ENCODE results near the gene ABCA2.
"Not testable (repeated sequence)": the region's sequence is repeated elsewhere in the genome, so short reads cannot be mapped to it uniquely, and the experiment has no call there.

Gene ABCA2

DNA sequence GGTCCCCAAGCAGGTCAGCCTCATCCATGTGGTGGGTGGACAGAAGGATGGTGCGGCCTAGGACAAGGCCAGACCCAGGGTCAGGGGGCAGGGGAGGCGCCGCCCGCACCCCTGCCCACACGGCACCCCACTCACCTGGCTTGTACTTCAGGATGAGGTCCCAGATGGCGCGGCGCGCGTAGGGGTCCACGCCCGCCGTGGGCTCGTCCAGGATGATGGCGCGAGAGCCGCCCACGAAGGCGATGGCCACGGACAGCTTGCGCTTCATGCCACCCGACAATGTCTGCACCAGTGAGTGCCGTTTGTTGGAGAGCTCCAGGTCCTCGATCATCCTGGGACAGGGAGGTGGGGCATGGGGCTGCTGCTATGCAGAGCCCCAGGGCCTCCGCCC is 12.5 kb downstream of the ABCA2 start:
- DNase-seq = no peak

DNA sequence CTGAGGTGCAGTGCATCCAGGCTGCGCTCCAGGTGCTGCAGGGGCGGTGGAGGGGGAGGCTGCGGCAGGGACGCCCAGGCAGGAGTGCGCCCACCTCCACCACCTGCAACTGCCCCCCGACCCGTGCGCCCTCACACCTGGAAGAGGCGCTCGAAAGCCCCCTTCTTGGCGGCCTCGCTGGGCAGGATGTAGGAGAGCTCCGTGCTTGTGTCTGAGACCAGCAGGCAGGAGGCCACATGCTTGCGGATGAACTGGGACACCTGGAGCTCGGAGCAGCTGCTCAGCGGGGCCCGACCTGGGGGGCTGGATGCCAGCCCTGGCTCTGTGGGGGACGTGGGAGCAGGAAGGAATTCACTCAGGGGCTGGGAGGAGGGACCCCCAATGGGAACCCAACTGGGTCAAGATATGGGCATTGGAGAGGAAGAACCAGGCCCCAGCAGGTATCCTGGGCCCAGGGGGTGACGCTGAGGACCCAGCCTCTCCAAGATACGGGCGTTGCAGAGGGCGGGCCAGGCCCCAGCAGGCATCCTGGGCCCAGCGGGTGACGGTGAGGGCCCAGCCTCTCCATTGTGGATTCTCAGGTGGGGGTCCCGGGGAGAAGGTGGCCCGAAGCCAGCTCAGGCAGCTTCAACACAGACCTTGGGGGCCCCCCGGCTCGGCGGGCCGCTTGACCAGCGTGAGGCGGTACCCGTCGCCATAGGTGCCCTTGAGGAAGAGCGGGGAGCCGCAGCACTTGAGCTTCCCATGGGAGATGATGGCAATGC is 13.1 kb downstream of the ABCA2 start:
- no peak for DNase-seq

DNA sequence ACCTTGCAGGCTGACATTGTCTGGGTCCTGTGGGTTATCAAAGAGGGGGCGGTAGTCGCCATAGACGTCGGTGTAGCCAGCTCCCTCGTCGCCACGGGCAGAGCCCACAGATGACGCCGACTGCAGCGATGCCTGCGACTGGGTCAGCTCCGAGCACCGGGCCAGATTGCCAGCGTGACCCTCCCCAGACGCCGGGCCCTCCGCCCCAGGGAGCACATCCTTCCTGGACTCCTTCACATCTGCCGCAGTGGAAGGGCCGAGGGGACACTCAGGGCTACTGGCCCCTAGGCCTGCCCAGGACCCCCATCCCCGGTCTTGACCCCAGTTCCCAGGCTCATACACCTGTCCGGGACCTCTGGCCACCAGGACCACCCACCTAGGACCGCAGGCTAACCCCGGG is 13.9 kb downstream of the ABCA2 start:
- no peak for DNase-seq

DNA sequence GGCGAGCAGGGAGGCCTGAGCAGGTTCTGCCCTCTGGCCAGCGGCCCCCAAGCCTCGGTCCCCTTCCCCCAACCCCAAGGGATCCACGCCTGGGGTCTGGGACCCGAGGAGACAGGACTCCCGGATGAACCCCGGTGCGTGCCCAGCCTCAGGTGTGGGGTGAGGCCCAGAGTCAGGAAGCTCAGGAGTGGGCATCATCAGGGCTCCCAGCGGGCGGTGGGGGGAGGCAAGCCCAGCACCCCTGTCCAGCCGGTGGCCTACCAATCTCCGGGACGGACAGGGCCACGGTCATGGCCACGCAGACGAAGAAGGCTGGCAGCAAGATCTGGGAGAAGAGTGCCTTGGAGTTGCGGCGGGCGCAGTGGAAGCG is 14.5 kb downstream of the ABCA2 start:
- DNase-seq = no peak

DNA sequence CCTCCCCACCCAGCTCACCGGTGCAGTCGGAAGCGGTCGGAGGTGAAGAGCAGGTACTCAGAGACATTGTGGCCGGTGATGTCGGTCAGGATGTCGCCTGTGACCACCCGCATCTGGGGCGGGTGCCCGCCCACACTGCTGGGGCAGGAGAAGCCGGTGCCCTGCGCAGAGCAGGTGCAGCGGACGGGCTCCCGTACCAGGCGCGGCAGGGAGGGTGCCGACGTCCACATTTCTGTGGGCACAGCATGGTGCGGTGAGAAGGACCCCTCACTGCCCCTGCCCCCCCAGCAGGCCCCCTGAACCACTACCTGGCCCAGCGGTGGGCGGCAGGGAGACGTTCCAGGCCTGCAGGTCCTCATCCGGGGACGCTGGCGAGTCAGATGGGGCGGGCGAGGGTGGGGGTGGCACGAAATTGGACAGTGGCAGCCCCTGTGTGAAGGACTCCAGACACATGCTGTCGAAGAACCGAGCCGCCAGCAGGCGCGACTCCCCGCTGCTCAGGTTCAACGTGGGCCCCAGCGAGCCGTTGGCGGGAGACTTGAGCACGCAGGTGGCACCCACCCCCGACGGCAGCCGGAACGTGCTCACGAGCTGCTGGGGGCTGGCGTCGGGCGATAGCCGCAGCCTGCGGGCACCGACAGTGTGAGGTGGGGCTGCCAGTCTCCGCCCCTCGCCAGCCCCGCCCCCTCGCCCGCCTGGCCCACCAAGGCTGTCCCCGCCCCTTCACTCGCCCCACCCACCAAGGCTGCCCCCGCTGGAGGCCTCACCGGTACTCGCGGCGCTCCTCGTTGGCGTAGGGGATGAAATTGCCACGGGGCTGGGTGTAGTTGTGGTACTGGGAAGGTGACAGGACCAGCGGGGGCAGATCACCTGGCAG is 15.1 kb downstream of the ABCA2 start:
- DNase-seq = no peak

DNA sequence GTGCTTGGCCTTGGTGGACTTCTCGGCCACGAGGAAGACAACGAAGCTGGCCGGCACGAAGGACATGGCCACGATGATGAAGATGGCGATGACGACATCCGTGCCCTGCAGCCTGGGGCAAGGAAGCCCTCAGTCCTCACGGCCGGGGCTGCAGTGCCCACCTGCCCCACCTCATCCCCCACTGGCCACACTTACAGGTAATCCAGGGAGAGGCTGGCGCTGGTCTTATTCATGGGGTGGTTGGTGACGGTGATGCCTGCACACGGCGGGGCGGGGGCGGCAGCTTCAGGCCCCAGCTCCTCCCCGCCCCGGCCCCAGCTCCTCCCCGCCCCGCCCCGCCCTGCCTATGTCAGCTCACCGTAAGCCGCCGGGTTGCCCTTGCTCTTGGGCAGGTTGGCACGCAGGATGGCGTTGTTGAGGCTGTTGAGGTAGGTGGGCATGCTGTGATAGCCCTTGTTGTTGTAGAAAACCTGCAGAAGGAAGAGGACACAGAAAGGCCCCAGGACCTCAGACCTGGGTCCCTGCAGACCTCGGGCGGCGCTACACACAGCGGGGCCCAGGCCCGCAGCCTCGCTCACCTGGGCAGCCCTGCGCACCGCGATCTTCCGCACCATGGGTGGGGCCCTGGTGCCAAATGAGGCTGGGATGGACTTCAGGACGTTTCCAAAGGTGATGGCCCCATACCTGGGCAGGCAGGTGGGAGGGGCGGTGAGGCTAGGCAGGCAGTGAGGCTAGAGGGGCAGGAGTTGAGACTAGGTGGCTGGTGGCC is 15.9 kb downstream of the ABCA2 start:
- DNase-seq = no peak

DNA sequence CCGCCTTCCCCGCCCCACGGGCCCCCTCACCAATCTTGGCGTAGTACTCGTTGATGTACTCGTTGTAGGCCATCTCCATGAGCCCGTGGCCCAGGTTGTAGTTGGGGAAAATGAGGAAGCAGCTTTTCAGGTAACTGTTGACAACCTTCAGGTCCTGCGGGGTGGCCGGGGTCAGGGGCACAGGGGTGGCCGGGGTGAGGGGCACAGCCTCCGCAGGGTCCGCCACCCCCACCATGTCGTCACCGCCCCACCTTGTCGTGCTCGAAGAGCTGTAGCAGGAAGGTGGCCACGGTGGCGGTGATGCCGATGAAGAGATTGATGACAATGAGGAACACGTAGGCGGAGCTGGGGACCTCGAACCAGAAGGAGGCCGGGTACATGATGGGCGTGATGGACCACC is 16.9 kb downstream of the ABCA2 start:
- no peak for DNase-seq

DNA sequence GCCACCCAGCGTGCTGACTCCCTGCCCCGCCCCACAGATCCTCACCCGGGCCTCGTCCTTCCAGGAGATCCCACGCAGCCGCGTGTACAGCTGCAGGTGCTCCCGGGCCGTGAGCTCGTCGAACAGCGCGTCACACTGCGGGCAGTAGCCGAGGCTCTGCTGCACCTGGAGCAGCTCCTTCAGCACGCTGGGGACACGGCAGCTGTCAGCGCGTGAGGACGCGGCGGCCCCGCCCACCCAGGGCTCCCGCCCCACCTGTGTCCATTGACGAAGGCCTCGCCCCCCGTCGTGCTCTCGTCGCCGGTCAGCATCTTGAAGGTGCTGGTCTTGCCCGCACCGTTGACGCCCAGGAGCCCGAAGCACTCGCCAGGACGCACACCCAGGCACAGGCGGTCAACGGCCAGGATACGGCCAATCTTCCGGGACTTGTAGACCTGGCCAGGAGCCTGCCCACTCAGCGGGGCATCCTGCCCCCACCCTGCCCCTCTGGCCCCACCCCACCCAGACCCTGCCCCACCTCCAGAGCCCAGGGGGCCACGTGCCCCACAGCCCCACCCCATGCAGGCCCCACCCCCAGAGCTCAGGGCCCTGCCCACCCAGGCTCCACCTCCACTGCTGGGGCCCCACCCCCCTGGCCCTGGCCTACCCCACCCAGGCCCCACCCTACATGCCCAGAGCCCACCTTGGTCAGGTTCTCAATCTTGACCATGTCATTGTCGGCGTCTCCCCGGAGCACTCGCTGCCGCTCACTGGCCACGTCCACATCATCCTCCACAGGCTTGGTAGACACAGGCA is 17.9 kb downstream of the ABCA2 start:
- DNase-seq = no peak

DNA sequence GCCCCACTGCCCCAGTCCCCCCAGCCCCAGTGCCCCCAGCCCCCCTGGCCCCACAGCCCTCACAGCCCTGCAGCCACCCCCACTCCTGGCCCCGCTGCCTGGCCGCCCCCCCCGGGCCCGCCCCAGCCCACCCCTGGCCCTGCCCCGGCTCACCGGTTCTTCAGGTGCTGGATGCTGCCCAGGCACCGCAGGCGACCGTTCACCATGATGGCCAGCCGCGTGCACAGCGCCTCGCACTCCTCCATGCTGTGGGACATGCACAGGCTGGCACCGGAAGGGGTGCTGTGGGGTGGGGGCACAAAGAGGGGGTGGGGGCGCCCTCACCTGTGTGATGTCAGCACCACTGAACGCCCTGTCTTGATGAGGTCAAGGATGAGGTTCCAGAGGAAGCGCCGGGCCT is 18.8 kb downstream of the ABCA2 start:
- DNase-seq = no peak

DNA sequence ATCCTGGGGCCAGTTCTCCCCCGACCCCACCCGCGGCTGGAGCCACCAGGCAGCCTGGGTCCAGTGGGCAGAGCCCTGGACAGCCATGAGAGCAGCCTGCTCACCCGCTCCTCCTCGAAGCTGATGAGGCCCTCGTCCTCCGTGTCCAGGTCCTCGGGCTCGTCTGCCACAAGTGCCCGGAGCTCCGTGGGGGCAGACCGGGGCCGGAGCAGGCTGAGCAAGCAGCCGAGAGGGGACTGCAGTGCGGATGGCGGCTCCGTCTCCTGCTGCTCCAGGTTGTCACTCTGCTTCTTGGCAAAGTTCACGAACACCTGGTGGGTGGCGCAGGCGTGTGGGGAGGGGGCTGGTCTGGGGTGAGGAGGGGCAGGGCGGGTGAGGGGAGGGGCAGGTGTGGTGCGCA is 19.7 kb downstream of the ABCA2 start:
- DNase-seq = no peak

DNA sequence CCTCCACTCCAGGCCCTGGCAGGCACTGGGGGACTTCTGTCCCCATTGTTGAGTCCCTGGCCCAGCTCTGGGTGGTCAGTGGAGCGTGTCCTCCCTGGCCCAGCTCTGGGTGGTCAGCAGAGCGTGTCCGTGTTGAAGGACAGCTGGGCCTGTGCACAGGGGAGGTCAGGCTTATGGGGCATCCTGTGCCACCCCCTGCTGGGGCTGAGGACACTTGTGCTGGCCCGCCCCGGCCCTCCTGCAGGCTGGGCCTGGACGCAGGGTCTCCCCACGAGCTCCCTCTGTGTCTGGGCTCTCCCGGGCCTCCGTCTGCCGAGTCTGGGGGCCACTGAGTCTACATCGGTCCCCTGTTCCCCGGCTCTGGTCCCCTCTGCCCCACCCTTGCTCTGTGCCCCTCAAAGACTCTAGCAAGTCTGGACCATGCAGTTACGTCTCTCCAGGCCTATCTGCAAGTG is 20.2 kb downstream of the ABCA2 start:
- DNase-seq = no peak

DNA sequence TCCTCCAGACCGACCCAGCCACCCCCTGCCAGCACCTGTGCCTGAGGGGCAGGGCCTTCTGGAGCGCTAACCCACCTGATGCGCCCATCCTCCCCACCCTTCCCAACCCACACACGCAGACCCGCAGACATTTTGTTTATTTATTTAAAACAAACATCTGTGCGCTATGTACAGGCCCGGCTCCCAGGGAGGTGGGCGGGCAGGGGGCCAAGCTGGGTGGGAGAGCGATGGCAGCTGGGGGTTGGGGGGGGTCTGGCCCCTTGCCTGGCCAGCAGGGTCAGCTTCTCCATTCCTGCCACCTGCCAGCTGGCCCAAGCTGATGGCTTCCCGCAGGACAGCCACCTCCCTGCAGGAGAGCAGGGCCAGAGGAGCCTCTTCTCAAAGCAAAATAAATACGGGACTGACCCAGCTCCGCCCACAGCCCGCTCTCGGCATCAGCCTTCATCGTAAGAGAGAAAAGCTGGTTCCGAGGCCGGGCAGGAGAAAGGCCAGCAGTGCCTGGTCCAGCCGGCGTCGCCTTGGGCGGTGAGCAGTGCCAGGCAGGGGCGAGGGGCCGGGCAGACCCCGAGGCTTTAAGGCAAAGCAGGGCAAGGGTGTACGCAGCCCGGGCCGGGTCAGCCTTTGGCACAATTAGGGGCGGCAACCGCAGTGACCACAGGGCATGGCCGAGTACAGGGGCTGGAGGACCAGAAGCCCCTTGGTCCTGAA is 20.8 kb downstream of the ABCA2 start:
- no peak for DNase-seq

DNA sequence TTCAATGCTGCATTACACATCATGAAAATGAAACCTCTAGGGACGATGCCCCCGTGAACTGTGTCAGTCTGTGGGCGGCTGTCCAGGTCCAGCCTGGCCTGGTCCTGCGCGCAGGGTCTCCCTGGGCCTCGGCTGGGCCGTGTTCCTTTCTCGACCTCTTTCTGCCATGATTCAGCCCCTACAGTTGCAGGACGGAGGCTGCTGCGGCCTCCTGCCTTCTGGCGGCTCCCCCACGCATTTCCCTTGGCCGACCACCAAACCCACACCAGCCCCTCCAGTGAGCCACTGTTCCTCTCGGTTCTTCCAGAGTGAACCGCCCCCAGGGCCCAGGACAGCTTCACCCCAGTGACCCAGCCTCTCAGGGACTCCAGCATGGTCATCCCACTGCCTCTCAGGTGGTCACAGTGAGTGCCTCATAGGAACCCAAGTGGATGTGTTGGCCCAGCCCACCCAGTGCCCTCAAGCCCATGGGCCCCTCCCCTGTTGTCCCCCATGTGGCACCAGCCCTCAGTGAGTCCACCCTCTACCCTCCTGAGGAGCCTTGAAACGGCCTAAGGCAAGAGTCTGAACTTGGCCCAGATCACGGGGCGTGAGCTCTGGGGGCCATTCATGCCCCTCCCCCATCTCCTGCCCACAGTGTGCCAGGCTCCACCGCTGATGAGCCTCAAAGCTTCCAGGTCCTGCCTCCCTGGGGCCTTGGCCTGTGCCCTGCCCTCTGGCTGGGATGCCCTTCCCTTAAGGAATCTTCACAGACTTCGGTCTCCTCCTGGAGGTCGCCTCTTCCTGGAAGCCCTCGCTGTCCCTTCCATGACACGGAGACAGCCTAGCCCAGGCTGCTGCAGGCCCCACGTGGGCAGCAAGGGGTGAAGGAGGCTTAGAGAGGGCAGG is 21.7 kb downstream of the ABCA2 start:
- no peak for DNase-seq

DNA sequence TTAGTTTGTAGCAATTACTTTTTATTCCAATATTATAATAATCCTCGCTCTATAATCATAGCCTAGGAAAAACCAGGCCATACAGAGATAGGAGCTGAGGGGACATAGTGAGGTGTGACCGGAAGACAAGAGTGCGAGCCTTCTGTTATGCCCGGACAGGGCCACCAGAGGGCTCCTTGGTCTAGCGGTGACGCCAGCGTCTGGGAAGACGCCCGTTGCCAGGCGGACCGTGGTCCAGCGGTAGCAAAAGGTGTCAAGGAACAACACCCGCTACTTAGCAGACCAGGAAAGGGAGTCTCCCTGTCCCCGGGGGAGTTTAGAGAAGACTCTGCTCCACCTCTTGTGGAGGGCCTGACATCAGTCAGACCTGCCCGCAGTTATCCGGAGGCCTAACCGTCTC is 23.8 kb downstream of the ABCA2 start:
- DNase-seq = not testable (repeated sequence)

DNA sequence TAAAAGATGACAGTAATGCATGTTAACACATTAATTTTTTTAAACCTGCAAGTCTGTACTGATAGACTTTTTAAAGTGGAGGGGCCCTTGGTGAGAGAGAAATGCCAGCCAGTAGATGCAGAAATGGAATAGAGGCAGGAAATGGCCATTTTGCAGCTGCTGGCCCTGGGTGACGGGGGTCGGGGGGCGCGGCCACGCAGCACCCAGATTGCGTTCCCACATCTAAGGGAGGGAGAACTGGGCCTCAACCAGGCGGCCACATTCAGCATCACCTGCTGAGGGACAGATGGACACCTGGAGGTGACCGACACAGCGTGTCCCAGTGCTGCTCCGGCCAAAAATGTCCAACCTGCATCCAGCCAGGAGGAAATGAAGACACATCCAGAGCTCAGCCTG is 25.4 kb downstream of the ABCA2 start:
- DNase-seq = no peak

DNA sequence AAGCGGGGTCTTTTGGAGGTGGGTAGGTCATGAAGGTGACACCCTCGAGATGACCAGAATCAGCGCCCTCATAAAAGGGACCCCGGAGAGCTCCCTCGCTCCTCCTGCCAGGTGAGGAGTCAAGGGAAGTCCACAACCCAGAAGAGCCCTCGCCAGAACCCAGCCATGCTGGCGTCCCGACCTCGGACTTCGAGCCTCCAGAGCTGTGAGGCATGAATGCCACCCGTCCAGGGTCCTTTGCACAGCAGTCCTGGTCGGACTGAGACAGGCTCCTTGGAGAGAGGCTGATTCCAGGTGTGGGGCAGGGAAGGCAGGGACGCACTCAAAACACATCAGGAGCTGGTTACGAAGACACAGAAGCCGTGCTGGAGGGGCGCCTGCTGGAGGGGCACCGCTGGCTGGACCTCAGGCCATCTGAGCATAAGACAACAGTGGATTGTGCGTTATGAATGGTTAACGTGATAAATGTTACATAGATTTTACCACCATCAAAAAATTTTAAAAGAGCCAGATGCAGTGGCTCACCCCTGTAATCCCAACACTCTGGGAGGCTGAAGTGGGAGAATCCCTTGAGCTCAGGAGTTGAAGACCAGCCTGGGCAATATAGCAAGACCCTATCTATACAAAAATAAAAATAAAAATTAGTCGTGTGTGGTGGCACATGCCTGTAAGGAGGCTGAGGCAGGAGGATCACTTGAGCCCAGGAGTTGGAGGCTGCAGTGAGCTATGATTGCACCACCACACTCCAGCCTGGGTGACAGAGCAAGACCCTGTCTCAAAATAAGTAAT is 26.0 kb downstream of the ABCA2 start:
- DNase-seq = no peak

DNA sequence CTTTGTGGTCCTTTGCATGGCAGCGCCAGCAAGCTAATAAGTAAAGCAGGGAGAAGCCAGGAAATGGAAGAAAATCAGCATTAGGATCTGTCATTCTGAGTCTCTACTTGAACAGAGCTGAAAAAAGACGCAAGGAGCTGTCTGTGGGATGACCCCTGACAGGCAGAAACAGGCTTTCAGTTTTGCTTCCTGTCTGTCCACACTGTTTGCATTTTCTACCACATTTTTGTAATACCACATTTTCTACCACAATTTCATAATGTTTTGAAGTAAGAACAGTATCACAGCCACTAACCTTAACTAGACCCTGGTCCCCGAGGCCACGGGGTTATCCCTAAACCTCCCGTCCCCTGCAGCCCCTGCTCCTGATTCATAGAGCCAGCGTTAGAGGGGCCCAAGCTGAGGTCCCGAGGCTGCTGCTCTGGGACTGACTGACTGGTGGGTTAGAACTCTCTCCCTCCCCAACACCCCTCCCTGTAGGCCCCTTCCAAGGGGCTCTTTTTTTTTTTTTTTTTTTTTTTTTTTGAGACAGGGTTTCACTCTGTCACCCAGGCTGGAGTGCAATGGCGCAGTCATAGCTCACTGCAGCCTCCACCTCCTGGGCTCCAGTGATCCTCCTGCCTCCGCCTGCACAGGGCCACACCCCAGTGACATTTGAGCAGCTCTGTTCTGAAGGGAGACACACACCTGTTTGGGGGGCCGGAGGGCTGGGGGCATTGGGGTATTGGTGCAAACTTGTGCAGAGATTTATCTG is 27.7 kb downstream of the ABCA2 start:
- DNase-seq = no peak

DNA sequence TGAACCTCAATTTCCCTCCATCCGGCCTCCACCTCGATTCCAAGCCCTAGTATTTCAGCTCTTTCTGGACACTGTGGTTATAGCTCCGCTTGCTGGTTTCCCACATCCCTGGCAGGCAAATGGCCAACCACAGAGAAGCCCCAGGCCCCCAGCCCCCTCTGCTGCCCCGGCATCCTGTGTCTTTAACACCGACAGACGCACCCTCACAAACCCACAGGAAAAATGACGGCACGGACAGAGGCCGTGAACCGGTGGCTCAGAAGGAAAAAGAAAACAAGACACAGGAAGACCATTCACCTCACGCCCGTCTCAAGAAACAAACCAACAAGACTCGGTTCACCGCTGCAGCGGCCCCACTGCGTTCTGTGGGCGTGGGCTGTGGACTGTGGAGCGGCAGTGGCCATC is 30.2 kb downstream of the ABCA2 start:
- no peak for DNase-seq

DNA sequence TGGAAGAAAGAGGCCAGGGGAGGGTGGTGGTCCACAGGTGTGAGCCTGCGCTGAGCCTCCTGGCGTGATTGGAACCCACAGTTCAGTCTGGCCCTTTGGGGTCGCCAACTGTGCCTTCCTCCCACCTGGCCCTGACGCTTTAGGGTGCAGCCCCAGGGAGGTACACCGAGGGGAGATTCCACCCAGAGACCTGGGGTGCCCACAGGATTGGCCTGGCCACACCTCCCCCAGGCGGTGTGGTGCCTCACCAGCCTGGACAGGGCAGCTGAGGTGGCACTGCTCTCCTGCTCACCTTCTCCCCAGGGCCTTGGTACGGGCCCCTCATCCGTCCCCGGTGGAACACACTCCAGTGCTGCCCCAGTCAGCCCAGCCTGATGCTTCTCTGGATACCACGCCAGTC is 30.7 kb downstream of the ABCA2 start:
- no peak for DNase-seq
